GM04504 (cell line): ENCODE data around the gene MAPK11.

Experiments used
- DNase-seq: peaks from one replicate; pipeline ENCODE4 v3.0.0-alpha.2; 2012; ENCODE audit warnings: low read depth

Gene MAPK11

GRCh38 chr22:50293441-50294318 lies 23.5 kb upstream of the MAPK11 start:
- peak; percentile 46 for DNase-seq

- no peak for DNase-seq
Observed at GRCh38 chr22:50292643-50293440, 22.7 kb upstream of the MAPK11 start.

DNA sequence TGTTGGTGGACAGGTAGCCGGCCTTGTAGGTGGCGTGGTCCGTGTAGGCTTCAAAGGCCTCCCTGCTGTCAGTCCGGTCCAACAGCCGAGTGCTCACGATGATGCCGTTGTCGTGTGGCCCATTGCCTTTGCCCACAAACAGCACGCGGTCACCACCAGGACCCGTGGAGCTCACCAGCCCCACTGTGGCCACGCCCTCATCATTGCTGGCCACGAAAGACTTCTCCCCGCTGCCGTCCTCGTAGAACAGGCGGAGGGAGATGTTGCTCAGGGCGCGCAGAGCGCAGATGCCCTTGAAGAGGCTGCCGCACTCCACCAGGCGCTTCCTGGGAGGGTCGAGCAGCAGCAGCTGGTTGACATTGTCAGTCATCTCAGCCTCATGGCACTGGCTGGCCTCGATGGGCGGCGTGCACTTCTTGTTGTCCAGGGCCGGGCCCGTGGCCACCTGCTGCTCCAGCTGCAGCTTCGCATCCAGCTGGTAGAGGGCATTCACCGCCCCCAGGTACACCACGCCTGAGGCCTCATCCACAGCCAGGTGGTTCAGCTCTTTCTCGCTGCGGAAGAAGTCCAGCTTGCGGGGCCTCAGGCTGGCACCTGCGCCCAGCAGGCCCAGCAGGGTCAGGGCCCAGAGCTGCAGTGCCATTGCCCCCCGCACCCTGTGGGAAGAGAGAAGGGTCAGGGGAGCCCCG lies 19.9 kb upstream of the MAPK11 start:
- no peak for DNase-seq

- no peak for DNase-seq
Observed at GRCh38 chr22:50289151-50289941, 19.2 kb upstream of the MAPK11 start.

GRCh38 chr22:50287731-50288130 lies 17.6 kb upstream of the MAPK11 start:
- no peak for DNase-seq

GRCh38 chr22:50286701-50287318 lies 16.6 kb upstream of the MAPK11 start:
- no peak for DNase-seq

DNA sequence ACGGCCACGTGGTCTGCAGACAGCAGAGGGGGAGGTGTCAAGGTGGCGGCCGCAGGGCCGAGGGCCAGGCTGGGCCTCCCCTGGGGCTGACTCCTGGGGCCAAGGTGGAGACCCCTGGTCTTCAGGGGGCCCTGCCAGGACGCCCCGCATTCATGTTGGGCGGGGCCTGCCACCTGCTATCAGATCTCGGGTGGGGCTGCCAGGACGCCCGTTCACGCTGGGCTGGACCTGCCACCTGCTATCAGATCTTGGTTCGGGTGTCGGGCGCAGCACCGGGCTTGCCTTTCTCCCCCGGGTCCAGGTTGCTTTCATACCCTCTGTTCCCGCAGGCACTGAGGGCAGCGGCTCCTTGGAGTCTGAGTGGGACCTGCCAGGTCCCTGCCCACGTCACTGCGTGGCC lies 16.1 kb upstream of the MAPK11 start:
- DNase-seq: no peak

- DNase-seq: no peak
Observed at GRCh38 chr22:50285568-50286229, 15.5 kb upstream of the MAPK11 start.

DNA sequence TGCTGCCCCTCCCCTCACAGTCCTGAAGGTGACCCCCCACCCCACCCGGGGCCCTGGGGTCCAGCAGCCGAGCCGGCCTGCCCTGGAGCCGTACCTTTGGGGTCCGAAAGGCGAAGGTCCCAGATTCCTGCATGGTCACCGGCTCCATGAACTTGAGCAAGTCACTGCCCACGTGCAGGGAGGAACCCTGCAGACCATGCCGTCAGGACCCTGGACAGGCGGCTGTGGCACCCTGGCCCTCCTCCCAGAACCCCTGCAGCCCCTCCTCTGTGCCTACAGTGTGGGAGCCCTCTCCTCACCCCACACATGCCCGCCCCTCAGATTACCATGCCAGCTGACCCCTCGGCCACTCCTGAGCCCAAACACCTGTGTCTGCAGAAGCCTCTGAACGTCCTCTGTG lies 14.3 kb upstream of the MAPK11 start:
- DNase-seq: no peak

DNA sequence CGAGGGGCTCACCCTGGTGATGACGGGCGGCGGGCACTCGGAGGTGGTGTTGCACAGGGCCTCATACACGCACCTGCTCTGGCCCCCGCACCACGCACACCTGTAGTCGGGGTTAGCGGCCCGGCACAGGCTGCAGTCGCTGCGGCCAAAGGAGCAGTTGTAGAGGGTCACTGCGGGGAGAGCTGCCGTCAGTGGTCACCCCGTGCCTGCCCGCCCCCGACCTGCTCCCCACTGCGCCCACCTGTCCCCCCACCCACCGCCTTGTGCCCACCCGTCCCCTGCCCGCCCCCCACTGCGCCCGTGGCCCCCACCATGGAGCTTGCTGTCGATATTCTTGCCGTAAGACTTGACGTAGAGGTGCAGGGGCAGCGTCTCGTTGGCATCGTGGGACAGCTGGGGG lies 13.6 kb upstream of the MAPK11 start:
- DNase-seq: no peak

DNA sequence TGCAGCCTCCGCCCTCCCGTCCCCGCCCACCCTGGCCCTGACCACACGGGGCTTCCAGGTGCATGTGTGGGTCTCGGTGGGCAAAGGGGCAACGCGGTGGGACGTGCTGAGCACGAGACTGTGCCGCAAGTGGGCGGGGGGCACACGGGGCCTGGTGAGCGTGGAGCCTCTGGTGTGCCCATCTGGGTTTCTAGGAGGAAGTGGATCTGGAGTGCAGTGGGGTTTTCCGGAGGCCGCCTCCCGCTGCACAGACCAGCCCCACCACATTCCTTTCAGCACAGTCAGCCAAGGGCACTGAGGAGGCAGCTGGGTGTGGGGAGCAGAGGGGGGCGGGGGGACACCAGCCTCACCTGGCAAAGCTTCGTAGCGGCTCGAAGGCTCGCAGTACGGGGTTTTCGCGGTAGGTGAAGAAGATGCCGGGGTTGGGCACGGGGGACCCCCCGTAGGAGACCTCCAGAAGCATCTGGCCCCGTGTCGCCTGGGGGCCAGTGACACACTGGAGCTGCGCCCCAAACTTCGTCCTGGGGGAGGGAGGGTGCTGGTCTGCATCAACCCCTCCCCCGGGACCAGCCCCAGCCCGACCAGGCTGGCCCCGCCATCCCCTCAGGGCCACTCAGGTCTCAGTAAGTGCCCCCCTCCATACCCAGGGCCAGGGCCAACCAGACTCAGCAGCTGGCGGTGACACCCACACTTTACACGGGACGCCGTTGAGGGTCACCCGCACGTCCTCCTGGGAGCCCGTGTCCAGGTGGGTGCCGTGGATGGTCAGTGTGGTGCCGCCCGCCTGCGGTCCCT lies 12.4 kb upstream of the MAPK11 start:
- DNase-seq: no peak

GRCh38 chr22:50281957-50282356 lies 11.8 kb upstream of the MAPK11 start:
- no peak for DNase-seq

- DNase-seq: no peak
Observed at GRCh38 chr22:50281384-50281760, 11.2 kb upstream of the MAPK11 start.

- no peak for DNase-seq
Observed at GRCh38 chr22:50280708-50281383, 10.7 kb upstream of the MAPK11 start.

DNA sequence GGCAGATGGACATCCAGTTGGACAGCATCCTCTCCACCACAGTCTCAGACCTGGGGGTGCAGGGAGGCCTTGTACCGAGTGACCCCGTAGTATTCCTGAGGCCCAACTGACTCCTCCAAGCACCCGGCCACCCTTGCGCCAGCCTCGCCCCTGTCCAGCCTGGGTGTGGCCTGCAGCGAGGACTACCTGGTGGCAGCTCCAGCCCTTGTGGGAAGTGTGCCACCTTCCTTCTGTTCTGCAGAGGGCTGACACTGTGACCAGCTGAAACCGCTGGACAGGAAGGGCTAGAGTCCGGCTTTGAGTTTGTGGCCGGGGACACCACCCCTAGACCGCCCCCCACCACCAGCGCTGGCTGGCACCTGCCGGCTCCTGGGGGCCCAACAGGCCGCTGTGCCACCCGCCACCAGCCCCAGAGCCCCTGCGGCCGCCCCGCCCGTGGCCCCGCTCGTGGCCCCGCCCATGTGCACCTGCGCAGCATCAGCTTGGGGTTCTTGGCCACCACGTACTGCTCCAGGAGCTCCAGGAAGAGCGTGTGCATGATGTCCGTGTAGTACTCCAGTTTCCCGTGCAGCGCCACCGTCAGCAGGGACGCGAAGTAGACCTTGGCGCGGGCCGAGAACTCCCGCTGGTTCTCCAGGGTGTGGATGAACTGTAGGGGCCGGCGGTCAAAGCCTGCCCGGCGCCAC lies 10.0 kb upstream of the MAPK11 start:
- DNase-seq: no peak

DNA sequence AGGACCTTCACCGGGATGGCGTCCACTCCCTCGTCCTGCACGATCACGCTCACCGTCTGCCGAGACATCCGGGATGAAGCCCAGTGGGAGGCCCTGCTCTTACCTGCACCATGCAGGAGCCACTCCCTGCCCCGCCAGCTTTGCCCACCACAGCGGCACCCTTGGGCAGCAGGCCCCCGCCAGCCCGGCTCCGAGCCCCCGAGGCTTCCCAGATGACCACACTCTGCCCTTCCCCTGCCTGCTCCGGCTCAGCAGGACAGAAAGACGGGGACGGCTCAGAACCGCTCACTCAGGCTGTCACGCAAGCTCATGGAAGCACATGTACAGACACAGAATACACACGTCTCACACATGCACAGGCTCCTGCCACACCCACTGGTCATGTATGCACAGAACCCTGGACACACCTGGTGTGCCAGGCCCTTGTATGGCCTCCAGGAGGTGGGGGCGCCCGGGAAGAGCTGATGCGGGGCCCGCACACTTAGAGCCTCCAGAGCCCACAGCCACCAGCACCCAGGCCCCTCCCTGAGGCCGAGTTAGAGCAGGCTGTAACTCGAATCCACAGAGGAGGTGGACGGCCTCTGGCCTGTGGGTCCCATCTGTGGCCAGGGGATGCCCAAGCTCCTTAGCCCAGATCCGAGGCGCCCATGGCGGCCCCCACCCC lies 8.9 kb upstream of the MAPK11 start:
- DNase-seq: no peak

GRCh38 chr22:50278461-50278860 lies 8.3 kb upstream of the MAPK11 start:
- no peak for DNase-seq

DNA sequence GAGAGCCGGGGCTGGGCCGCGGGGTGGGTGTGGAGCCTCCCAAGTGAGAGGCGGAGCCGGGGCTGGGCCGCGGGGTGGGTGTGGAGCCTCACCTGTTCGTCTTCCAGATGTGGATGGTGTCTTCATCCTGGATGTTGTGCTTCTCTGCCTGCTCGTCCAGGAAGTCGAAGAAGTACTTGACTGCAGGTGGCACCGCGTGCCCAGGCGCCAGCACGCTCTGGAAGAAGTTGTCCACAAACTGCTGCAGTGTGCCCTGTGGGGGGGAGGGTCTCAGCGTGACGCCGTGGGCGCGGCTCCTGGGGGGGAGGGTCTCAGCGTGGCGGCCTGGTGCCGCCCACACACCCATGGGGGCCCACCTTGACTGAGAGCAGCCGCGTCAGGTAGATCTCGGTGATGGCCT lies 7.6 kb upstream of the MAPK11 start:
- no peak for DNase-seq
